HepG2 (cell line): ENCODE data around the gene C10orf90. TPM values are rescaled to one million over a fixed set of nuclear protein-coding genes. Genes with fewer than 3 reads are reported as not detected.

Experiments
- ATAC-seq: fragments of 200-7000 bp; cut with Tn5 transposase; 3 replicates; pipeline ENCODE4 v1.9.1; 2020; ENCODE audit warnings: mild to moderate bottlenecking, moderate library complexity
- BruUV-seq: library from RNA; stranded (reverse); fragments of 400-500 nt; replicated peaks from 2 replicates; lab custom pipeline; 2021; lab: Mats Ljungman, UMichigan
- CTCF ChIA-PET: fragments of 300-600 bp; formaldehyde crosslinking; extraction: SDS; loops from one replicate; lab custom pipeline; 2021; ENCODE audit warnings: low total read pairs, inconsistent platforms, low intra/inter-chr PET ratio; lab: Yijun Ruan, JAX
- POLR2A ChIA-PET: fragments of 350-600 bp; sonication (Branson Sonifier 250); formaldehyde crosslinking; loops from one replicate; lab custom pipeline; 2020; ENCODE audit warnings: antibody characterized with exemption, inconsistent platforms; lab: Yijun Ruan, JAX
- DNase-seq: peaks from one replicate; pipeline ENCODE4 v3.0.0-alpha.2; 2015; ENCODE audit warnings: low spot score
- FAIRE-seq: peaks from 3 replicates; lab custom pipeline; 2011; peaks lifted over from hg19 to GRCh38; lab: Jason Lieb, UNC
- H2AFZ ChIP-seq: one replicate; pipeline ENCODE4 v1.6.1; 2011; ENCODE audit warnings: low read length, inconsistent platforms
- H3K27ac ChIP-seq: fragments of 300-600 bp; 3 replicates; pipeline ENCODE4 v1.8.0; 2011; ENCODE audit warnings: mixed run types, mild to moderate bottlenecking, mixed read lengths, low read length, inconsistent platforms; ENCODE audit not compliant: insufficient read depth; ENCODE audit errors: extremely low read length
- H3K27me3 ChIP-seq, 2 experiments: fragments of 200-600 bp in 1 of 2; 2 replicates in 1 of 2; 3 replicates in 1 of 2; pipeline versions ENCODE4 v1.6.0 to v1.8.0; 2011; ENCODE audit warnings: low read length in 2 of 2, mild to moderate bottlenecking in 2 of 2, moderate library complexity in 2 of 2, inconsistent platforms in 1 of 2; ENCODE audit not compliant: insufficient read depth in 2 of 2, control insufficient read depth in 1 of 2
- H3K36me3 ChIP-seq, 2 experiments: fragments of 200-600 bp in 1 of 2; replicated peaks in 1 of 2; 2 replicates in 1 of 2; 3 replicates in 1 of 2; pipeline versions ENCODE4 v1.5.1 to v1.8.0; 2011; ENCODE audit warnings: low read length in 2 of 2, inconsistent platforms in 1 of 2; ENCODE audit not compliant: insufficient read depth in 2 of 2, control insufficient read depth in 1 of 2
- H3K4me1 ChIP-seq: 2 replicates; pipeline ENCODE4 v1.5.1; 2012; ENCODE audit warnings: low read length, inconsistent platforms; ENCODE audit not compliant: insufficient read depth
- H3K4me2 ChIP-seq: 2 replicates; pipeline ENCODE4 v1.6.0; 2011; ENCODE audit warnings: low read depth, low read length, inconsistent platforms
- H3K4me3 ChIP-seq, 3 experiments: fragments of 200-600 bp in 1 of 3; sonication (generic), shearing (Covaris generic) in 1 of 3; replicated peaks in 1 of 3; 2 replicates each; pipeline ENCODE4 v1.5.1; 2011 to 2016; ENCODE audit warnings: low read length in 3 of 3, inconsistent platforms in 2 of 3, low read depth in 2 of 3, mild to moderate bottlenecking in 2 of 3, control low read depth in 1 of 3, mixed read lengths in 1 of 3; ENCODE audit not compliant: insufficient read depth in 1 of 3
- H3K79me2 ChIP-seq: one replicate; pipeline ENCODE4 v1.6.1; 2011; ENCODE audit warnings: low read length, inconsistent platforms; ENCODE audit not compliant: insufficient read depth
- H3K9ac ChIP-seq: 2 replicates; pipeline ENCODE4 v1.6.0; 2011; ENCODE audit warnings: mild to moderate bottlenecking, low read depth, low read length, inconsistent platforms; ENCODE audit not compliant: insufficient read depth
- H3K9me3 ChIP-seq: 2 replicates; pipeline ENCODE4 v1.5.1; 2012; ENCODE audit warnings: mild to moderate bottlenecking, low read length
- H4K20me1 ChIP-seq: 2 replicates; pipeline ENCODE4 v1.6.0; 2011; ENCODE audit warnings: inconsistent platforms, mild to moderate bottlenecking, low read length, moderate library complexity; ENCODE audit not compliant: insufficient read depth
- CENPX ChIP-seq: sonication (generic); formaldehyde crosslinking; IDR thresholded peaks from 2 replicates; pipeline ENCODE4 v1.9.0; 2021; ENCODE audit warnings: mild to moderate bottlenecking, missing genetic modification reagents, moderate library complexity
- ETV5 ChIP-seq: IDR thresholded peaks from 2 replicates; pipeline ENCODE4 v1.6.1; 2018; ENCODE audit warnings: missing biosample characterization, missing genetic modification reagents, inconsistent platforms, borderline replicate concordance
- GMEB1 ChIP-seq: sonication (generic); formaldehyde crosslinking; IDR thresholded peaks from 2 replicates; pipeline ENCODE4 v1.5.1; 2020; ENCODE audit warnings: missing genetic modification reagents, mild to moderate bottlenecking, borderline replicate concordance
- HMGXB4 ChIP-seq, 2 experiments: sonication (generic) in 1 of 2; formaldehyde crosslinking in 1 of 2; IDR thresholded peaks; 2 replicates each; pipeline versions ENCODE4 v1.4.0 to v1.6.1; 2018 to 2020; ENCODE audit warnings: missing genetic modification reagents in 2 of 2, borderline replicate concordance in 1 of 2, low read depth in 1 of 2, mild to moderate bottlenecking in 1 of 2, missing biosample characterization in 1 of 2
- MAF1 ChIP-seq: sonication (generic); formaldehyde crosslinking; IDR thresholded peaks from 2 replicates; pipeline ENCODE4 v1.5.0; 2020; ENCODE audit warnings: missing genetic modification reagents, borderline replicate concordance
- MTERF4 ChIP-seq: sonication (generic); formaldehyde crosslinking; IDR thresholded peaks from 2 replicates; pipeline ENCODE4 v1.8.0; 2023; ENCODE audit warnings: mild to moderate bottlenecking, missing genetic modification reagents
- NR3C1 ChIP-seq: sonication (generic); formaldehyde crosslinking; IDR thresholded peaks from 2 replicates; pipeline ENCODE4 v1.4.0; 2020; ENCODE audit warnings: missing genetic modification reagents
- SMARCC2 ChIP-seq: fragments of 450-650 bp; IDR thresholded peaks from 2 replicates; pipeline ENCODE4 v1.6.1; 2017; ENCODE audit warnings: antibody characterized with exemption, mild to moderate bottlenecking
- THAP11 ChIP-seq: IDR thresholded peaks from 2 replicates; pipeline ENCODE4 v1.6.1; 2016; ENCODE audit warnings: missing biosample characterization, missing genetic modification reagents
- TIGD3 ChIP-seq: sonication (generic); formaldehyde crosslinking; IDR thresholded peaks from 2 replicates; pipeline ENCODE4 v1.5.1; 2020; ENCODE audit warnings: mild to moderate bottlenecking, missing genetic modification reagents, borderline replicate concordance
- ZBTB37 ChIP-seq: sonication (generic); formaldehyde crosslinking; IDR thresholded peaks from 2 replicates; pipeline ENCODE4 v1.4.0; 2020; ENCODE audit warnings: mild to moderate bottlenecking, missing genetic modification reagents
- ZBTB44 ChIP-seq: sonication (generic); formaldehyde crosslinking; IDR thresholded peaks from 2 replicates; pipeline ENCODE4 v1.4.0; 2020; ENCODE audit warnings: missing genetic modification reagents
- ZKSCAN1 ChIP-seq: fragments of 150-350 bp; IDR thresholded peaks from 2 replicates; pipeline ENCODE4 v1.6.1; 2014; ENCODE audit warnings: low read length
- ZNF124 ChIP-seq: sonication (generic); formaldehyde crosslinking; IDR thresholded peaks from 2 replicates; pipeline ENCODE4 v1.4.0; 2020; ENCODE audit warnings: missing genetic modification reagents
- ZNF230 ChIP-seq: sonication (generic); formaldehyde crosslinking; IDR thresholded peaks from 2 replicates; pipeline ENCODE4 v1.4.0; 2020; ENCODE audit warnings: mild to moderate bottlenecking, missing genetic modification reagents
- ZNF44 ChIP-seq: sonication (generic); formaldehyde crosslinking; IDR thresholded peaks from 2 replicates; pipeline ENCODE4 v1.5.1; 2020; ENCODE audit warnings: mild to moderate bottlenecking, missing genetic modification reagents
- WGBS: methylation state at CpG from one replicate; pipeline ENCODE4 v1.1.6; 2017; ENCODE audit warnings: low lambda C conversion rate; 5-methylcytosine and 5-hydroxymethylcytosine counted together
- in situ Hi-C: cut with HindIII; loops from 2 replicates; pipeline ENCODE4 v1.10.0; 2017; ENCODE audit warnings: low pct_unique_long_range_greater_than_20kb; ENCODE audit not compliant: extremely low pct_ligation_motif_present
- intact Hi-C: fragments of 100-400 bp; cut with micrococcal nuclease; formaldehyde crosslinking; loops from one replicate; pipeline ENCODE4 v1.10.0; 2022; ENCODE audit not compliant: unreplicated experiment
- polyA plus RNA-seq, 8 experiments: library from polyadenylated mRNA; depleted of rRNA in 3 of 8; stranded (reverse) in 7 of 8; unstranded in 1 of 8; fragments of >200 nt; fragmentation: Illumina TruSeq in 4 of 8; extraction: Trizol in 4 of 8; gene quantifications; 2 replicates each; pipeline versions ENCODE4 v1.2.1 to v1.2.3, GENCODE V29; 2011 to 2016; ENCODE audit warnings: low read depth in 4 of 8, missing spikeins in 1 of 8, mixed read lengths in 1 of 8; ENCODE audit not compliant: insufficient read depth in 1 of 8
- total RNA-seq, 5 experiments: library from RNA; depleted of rRNA; stranded (reverse); fragments of >200 nt; fragmentation: Illumina TruSeq; extraction: Trizol; gene quantifications; 2 replicates each; pipeline ENCODE4 v1.2.3, GENCODE V29; 2016; ENCODE audit warnings: low read depth in 1 of 5

Gene C10orf90
- total and polyA plus RNA-seq, 2 of the 13 experiments (the other 11 are each of a cell fraction or from before 2014, with no cell fraction given) = not detected

DNA sequence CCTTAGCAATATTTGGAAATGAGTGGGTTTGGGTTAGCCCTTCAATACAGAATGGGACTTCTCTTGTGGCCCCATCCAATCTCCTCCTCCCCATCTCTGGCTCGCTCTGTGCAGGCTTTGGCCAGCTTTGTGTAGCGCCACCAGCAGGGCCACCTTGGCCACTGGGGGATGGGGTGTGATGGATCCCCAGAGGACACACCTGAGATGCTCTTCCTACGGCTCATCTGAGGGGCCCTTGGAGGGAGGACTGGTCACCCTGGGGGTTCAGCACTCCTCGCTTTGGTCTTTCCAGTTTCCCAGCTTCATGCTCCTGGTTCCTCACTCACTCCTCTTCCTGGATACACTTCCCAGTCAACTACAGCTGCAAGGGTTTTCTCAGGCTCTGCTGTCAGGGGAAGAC lies 15.3 kb upstream of the C10orf90 start:
- intact Hi-C loops = no loop called here
- in situ Hi-C loops = no loop called here
- no peaks in the 10 kb centered on the region for H3K36me3 ChIP-seq
- POLR2A ChIA-PET = no interaction called here
- H3K9me3 ChIP-seq = no peaks in the 10 kb centered on the region
- no TSS peak for BruUV-seq
- DNase-seq = no peak
- no peak overlapping the region for H3K9ac ChIP-seq
- no peak overlapping the region for H3K4me3 ChIP-seq
- no peaks in the 10 kb centered on the region for H3K4me1 ChIP-seq
- H4K20me1 ChIP-seq = no peaks in the 10 kb centered on the region
- H3K4me2 ChIP-seq = no peak overlapping the region
- 32% methylated on average over 3 of the region's 4 CpGs for WGBS
- no peaks in the 10 kb centered on the region for H3K79me2 ChIP-seq
- H2AFZ ChIP-seq = no peak overlapping the region
- peaks cover 0 to 10% of the 10 kb centered on the region in 2 experiments; a peak in 2 of 5 replicates for H3K27me3 ChIP-seq
- CTCF ChIA-PET = no interaction called here
- no peak for ATAC-seq
- no peak for FAIRE-seq
- no peak overlapping the region for H3K27ac ChIP-seq
- TF ChIP-seq NR3C1 (no peak), ZNF124 (CRISPR knock-in tag) (no peak), SMARCC2 (no peak), ZKSCAN1 (no peak), MTERF4 (no peak), ETV5 (CRISPR knock-in tag) (no peak), TIGD3 (CRISPR knock-in tag) (no peak), ZNF44 (CRISPR knock-in tag) (no peak), ZBTB44 (CRISPR knock-in tag) (no peak), ZBTB37 (CRISPR knock-in tag) (no peak), CENPX (no peak), HMGXB4 (CRISPR knock-in tag; IDR thresholded peaks at IDR 0.05; ENCODE audit: borderline replicate concordance in 1 of 2, low read depth in 1 of 2) (no peak), GMEB1 (CRISPR knock-in tag) (no peak), THAP11 (no peak), MAF1 (CRISPR knock-in tag) (no peak), ZNF230 (CRISPR knock-in tag) (no peak)
